Gastroesophageal sphincter (tissue), 4 donors: ENCODE results near the gene SKP2. TPM values are rescaled to one million over a fixed set of nuclear protein-coding genes. Genes with fewer than 3 reads are reported as not detected.

Experiments used
- ATAC-seq: fragments of 150-250 bp; one replicate; pipeline ENCODE4 v1.9.1; 2016; ENCODE audit warnings: mild to moderate bottlenecking, moderate library complexity
- H3K27ac ChIP-seq, 4 donors: fragments of 200-600 bp; sonication (generic) in 3 of 4; 1 replicate in 3 of 4; 2 replicates in 1 of 4; pipeline ENCODE4 v1.5.1; 2016 to 2019
- H3K27me3 ChIP-seq: fragments of 200-600 bp; sonication (generic); one replicate; pipeline ENCODE4 v1.5.1; 2019
- H3K36me3 ChIP-seq, 2 donors: fragments of 200-600 bp; sonication (generic); one replicate each; pipeline ENCODE4 v1.5.1; 2019; ENCODE audit warnings: control low read depth in 1 of 2
- H3K4me1 ChIP-seq, 3 donors: fragments of 200-600 bp; sonication (generic); 1 replicate in 2 of 3; 2 replicates in 1 of 3; pipeline ENCODE4 v1.5.1; 2016 to 2019; ENCODE audit warnings: control low read depth in 2 of 3
- H3K4me3 ChIP-seq, 2 donors: fragments of 200-600 bp; sonication (generic); one replicate each; pipeline ENCODE4 v1.5.1; 2019; ENCODE audit warnings: mild to moderate bottlenecking in 1 of 2, moderate library complexity in 1 of 2
- H3K9me3 ChIP-seq, 3 donors: fragments of 200-600 bp; sonication (generic); one replicate each; pipeline ENCODE4 v1.5.1; 2017 to 2019; ENCODE audit warnings: control low read depth in 2 of 3
- EP300 ChIP-seq: sonication (generic); formaldehyde crosslinking; IDR thresholded peaks from one replicate; pipeline ENCODE4 v1.6.1; 2017; ENCODE audit warnings: antibody characterized with exemption, mild to moderate bottlenecking
- POLR2A ChIP-seq, 2 donors: fragments of 450-650 bp; IDR thresholded peaks; one replicate each; pipeline ENCODE4 v1.6.1; 2017; ENCODE audit warnings: antibody characterized with exemption in 2 of 2, mild to moderate bottlenecking in 2 of 2, moderate library complexity in 1 of 2
- POLR2AphosphoS5 ChIP-seq: sonication (generic); formaldehyde crosslinking; IDR thresholded peaks from one replicate; pipeline ENCODE4 v1.6.1; 2017; ENCODE audit warnings: antibody characterized with exemption
- WGBS, 2 donors: methylation state at CpG; one replicate each; pipeline ENCODE4 v1.1.5; 2018; ENCODE audit warnings: low coverage in 1 of 2; 5-methylcytosine and 5-hydroxymethylcytosine counted together
- total RNA-seq, 4 donors: library from RNA; depleted of rRNA; stranded (reverse); fragments of >200 nt; gene quantifications; one replicate each; pipeline ENCODE4 v1.1.0, GENCODE V29; 2016
- TF ChIP-seq, protein P1 (sequence below), 4 experiments: fragments of 200-600 bp in 2 of 4; fragments of 450-650 bp in 2 of 4; sonication (generic) in 1 of 4; IDR thresholded peaks; one replicate each; pipeline ENCODE4 v1.5.1; 2017 to 2019; ENCODE audit warnings: antibody characterized with exemption in 4 of 4, mild to moderate bottlenecking in 2 of 4, moderate library complexity in 2 of 4

SKP2 gene
- total RNA-seq, 4 donors from 2014 or later = 8.2 to 11.6 (median 11.4) TPM

DNA sequence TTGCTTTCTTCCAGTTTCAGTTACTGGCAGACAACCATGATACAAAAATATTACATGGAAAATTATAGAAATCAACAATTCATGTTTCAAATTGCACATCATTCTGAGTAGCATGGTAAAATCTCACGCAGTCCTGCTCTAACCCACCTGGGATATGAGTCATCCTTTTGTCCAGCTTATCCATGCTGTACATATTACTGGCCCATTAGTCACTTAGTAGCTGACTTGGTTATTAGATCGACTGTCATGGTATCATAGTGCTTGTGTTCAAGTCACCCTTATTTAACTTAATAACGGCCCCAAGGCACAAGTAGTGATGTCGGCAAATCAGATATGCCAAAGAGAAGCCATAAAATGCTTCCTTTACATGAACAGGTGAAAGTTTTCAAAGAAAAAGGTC, 48.6 kb downstream of the SKP2 start:
- peaks cover 11 to 81% of the 10 kb centered on the region in 2 donors for H3K36me3 ChIP-seq
- H3K27ac ChIP-seq = no peak overlapping the region
- H3K4me3 ChIP-seq = no peak overlapping the region
- ATAC-seq = no peak
- no peaks in the 10 kb centered on the region for H3K27me3 ChIP-seq
- TF ChIP-seq POLR2AphosphoS5 = no peak
- WGBS, 2 donors = 94 to 96% methylated on average over 3 to 4 of the region's 4 CpGs
- peaks cover 0 to 7% (median 0%) of the 10 kb centered on the region in 3 donors for H3K4me1 ChIP-seq
- no peaks in the 10 kb centered on the region for H3K9me3 ChIP-seq

DNA sequence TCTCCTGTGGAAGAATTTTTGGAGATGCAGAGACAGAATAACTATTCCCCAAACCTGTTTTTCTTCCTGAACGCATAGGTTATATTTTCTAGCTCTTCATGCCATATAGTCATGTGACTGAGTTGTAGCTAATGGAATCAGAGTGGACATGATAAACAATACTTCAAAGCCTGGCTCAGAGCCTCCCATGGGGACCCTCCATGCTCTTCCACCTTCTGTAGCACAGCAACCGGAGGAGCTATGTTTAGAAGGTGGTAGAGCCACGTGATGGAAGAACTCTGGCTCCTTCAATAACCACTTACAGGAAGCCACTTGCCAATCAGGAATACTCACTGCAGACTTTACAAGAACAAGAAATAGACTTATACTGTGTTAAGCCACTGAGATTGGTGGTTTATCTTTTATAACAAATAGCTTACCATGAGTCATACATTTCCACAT, 50.6 kb downstream of the SKP2 start:
- Histone ChIP-seq H3K27ac (no peak overlapping the region), H3K9me3 (no peaks in the 10 kb centered on the region), H3K27me3 (no peaks in the 10 kb centered on the region), H3K4me1 (peaks cover 0 to 7% (median 0%) of the 10 kb centered on the region in 3 donors), H3K36me3 (peaks cover 3 to 78% of the 10 kb centered on the region in 2 donors), H3K4me3 (no peak overlapping the region)
- no peak for ATAC-seq
- TF ChIP-seq, protein P1, sequence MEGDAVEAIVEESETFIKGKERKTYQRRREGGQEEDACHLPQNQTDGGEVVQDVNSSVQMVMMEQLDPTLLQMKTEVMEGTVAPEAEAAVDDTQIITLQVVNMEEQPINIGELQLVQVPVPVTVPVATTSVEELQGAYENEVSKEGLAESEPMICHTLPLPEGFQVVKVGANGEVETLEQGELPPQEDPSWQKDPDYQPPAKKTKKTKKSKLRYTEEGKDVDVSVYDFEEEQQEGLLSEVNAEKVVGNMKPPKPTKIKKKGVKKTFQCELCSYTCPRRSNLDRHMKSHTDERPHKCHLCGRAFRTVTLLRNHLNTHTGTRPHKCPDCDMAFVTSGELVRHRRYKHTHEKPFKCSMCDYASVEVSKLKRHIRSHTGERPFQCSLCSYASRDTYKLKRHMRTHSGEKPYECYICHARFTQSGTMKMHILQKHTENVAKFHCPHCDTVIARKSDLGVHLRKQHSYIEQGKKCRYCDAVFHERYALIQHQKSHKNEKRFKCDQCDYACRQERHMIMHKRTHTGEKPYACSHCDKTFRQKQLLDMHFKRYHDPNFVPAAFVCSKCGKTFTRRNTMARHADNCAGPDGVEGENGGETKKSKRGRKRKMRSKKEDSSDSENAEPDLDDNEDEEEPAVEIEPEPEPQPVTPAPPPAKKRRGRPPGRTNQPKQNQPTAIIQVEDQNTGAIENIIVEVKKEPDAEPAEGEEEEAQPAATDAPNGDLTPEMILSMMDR (IDR thresholded peaks at IDR 0.05) = no peak
- no peak for TF ChIP-seq POLR2AphosphoS5
- no peak for TF ChIP-seq EP300
- TF ChIP-seq POLR2A (IDR thresholded peaks at IDR 0.05) = no peak
- 44 to 86% methylated on average over 1 to 3 of the region's 3 CpGs for WGBS, 2 donors

DNA sequence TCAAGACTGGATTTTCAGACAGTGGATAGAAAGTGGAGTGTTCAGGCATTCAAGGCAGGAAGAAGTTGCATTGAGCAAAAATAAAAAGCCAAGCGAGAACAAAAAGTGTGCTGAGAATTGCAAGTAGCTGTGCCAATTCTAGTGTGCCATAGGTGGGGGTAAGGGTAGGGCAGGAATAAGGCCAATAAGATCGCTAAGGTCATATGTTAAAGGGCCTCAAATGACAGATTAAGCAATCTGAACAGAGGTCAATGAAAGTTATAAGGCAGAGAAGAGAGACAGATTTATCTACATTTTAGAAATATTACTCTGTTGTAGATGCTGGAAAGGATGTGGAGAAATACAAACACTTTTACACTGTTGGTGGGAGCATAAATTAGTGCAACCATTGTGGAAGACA, 53.4 kb downstream of the SKP2 start:
- H3K27ac ChIP-seq = no peak overlapping the region
- no peaks in the 10 kb centered on the region for H3K27me3 ChIP-seq
- H3K4me1 ChIP-seq = peaks cover 0 to 7% (median 0%) of the 10 kb centered on the region in 3 donors
- TF ChIP-seq POLR2A (IDR thresholded peaks at IDR 0.05) = no peak
- TF ChIP-seq, protein P1 (IDR thresholded peaks at IDR 0.05) = no peak
- TF ChIP-seq EP300 = no peak
- no peak for TF ChIP-seq POLR2AphosphoS5
- H3K4me3 ChIP-seq = no peak overlapping the region
- ATAC-seq = no peak
- peaks cover 3 to 68% of the 10 kb centered on the region in 2 donors for H3K36me3 ChIP-seq
- 100% methylated on average over 2 of the region's 2 CpGs; no CpG with 5 or more reads in 1 of the 2 donors for WGBS, 2 donors
- no peaks in the 10 kb centered on the region for H3K9me3 ChIP-seq

DNA sequence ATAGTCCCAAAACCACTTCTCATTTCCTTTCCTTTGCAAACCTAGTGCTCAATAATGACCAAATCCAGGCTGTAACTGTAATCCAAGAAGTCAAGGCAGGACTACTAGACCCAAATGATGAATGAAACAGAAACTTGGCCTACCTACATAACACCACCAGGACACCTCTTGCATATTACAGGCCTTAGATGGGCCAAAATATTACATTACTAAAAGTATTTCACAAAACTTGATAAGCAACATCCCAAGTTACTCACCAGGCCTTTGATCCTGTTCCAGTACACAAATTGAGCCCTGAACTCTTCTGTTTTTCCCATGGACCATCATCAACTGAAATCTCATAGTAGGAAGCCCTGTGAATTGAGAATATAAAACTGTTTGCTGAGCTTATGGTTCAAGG, 55.0 kb downstream of the SKP2 start:
- no peak for TF ChIP-seq EP300
- TF ChIP-seq POLR2A (IDR thresholded peaks at IDR 0.05) = no peak
- TF ChIP-seq, protein P1 (IDR thresholded peaks at IDR 0.05) = no peak
- TF ChIP-seq POLR2AphosphoS5 = no peak
- H3K27me3 ChIP-seq = no peaks in the 10 kb centered on the region
- H3K4me3 ChIP-seq = no peak overlapping the region
- no peak overlapping the region for H3K27ac ChIP-seq
- peaks cover 0 to 7% (median 0%) of the 10 kb centered on the region in 3 donors for H3K4me1 ChIP-seq
- peaks cover 0 to 77% of the 10 kb centered on the region in 2 donors for H3K36me3 ChIP-seq
- H3K9me3 ChIP-seq = no peaks in the 10 kb centered on the region
- ATAC-seq = no peak

DNA sequence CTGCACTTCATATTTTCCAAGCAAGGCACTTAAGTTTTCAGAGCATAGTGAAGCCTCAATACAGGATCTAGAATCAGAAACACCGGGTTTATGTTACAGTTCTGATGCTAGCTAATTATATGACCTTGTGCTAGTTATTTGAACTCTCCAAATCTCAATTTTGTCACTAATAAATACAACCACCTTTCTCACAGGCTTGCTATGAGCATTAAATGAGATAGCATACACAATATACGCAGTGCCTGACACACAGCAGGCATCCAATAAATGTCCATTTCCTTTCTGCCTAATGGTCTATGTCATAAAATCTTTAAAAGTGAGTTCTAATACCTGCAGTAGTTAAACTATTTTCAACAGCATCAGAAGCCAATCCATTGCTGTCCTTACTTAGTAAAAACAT, 56.9 kb downstream of the SKP2 start:
- TF ChIP-seq POLR2A (IDR thresholded peaks at IDR 0.05) (no peak), EP300 (no peak), POLR2AphosphoS5 (no peak)
- TF ChIP-seq, protein P1 (IDR thresholded peaks at IDR 0.05) = no peak
- WGBS, 2 donors = 91 to 95% methylated on average over 2 of the region's 2 CpGs
- Histone ChIP-seq H3K4me3 (no peak overlapping the region), H3K27ac (no peak overlapping the region), H3K4me1 (peaks cover 0 to 6% (median 0%) of the 10 kb centered on the region in 3 donors), H3K9me3 (no peaks in the 10 kb centered on the region), H3K36me3 (peaks cover 0 to 75% of the 10 kb centered on the region in 2 donors), H3K27me3 (no peaks in the 10 kb centered on the region)
- ATAC-seq = no peak
